ENCODE results near the gene HMGCS2.

DNA sequence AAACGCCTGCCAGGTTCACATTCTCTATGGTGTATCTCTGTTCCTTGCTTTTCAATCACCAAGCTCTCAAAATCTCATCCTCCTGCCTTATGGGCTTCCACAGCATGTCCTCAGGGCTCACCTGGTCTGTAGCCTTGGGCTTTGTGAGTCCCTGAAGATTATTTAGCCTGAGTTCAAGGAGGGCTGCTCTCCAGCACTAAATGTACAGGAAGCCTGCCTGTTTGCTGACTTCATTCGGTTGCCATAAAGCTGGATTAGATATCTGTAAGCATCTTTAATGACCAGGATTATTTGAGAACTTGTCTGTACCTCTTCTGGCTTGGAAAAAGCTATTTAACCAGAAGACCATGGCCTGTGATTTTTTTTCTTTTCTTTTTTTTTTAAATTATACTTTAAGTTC is 49.5 kb upstream of the HMGCS2 start:
- no peak for TF ChIP-seq TBP (optimal IDR thresholded peaks at IDR 0.05; ENCODE audit: low read depth, low read length)
- no peak for TF ChIP-seq FOS (IDR thresholded peaks at IDR 0.05; ENCODE audit: extremely low read depth, insufficient read length)
- TF ChIP-seq ZBTB1 (CRISPR knock-in tag; IDR thresholded peaks at IDR 0.05; ENCODE audit: borderline replicate concordance, low read depth) = no peak
- TF ChIP-seq, protein P1, sequence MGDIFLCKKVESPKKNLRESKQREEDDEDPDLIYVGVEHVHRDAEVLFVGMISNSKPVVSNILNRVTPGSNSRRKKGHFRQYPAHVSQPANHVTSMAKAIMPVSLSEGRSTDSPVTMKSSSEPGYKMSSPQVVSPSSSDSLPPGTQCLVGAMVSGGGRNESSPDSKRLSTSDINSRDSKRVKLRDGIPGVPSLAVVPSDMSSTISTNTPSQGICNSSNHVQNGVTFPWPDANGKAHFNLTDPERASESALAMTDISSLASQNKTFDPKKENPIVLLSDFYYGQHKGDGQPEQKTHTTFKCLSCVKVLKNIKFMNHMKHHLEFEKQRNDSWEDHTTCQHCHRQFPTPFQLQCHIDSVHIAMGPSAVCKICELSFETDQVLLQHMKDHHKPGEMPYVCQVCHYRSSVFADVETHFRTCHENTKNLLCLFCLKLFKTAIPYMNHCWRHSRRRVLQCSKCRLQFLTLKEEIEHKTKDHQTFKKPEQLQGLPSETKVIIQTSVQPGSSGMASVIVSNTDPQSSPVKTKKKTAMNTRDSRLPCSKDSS (IDR thresholded peaks at IDR 0.05; ENCODE audit: low read depth, partially characterized antibody) = no peak
- no peak for TF ChIP-seq POLR2A (conservative IDR thresholded peaks at IDR 0.05)
- TF ChIP-seq, protein P2, sequence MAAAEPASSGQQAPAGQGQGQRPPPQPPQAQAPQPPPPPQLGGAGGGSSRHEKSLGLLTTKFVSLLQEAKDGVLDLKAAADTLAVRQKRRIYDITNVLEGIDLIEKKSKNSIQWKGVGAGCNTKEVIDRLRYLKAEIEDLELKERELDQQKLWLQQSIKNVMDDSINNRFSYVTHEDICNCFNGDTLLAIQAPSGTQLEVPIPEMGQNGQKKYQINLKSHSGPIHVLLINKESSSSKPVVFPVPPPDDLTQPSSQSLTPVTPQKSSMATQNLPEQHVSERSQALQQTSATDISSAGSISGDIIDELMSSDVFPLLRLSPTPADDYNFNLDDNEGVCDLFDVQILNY (CRISPR knock-in tag; IDR thresholded peaks at IDR 0.05) = no peak
- TF ChIP-seq, protein P3, sequence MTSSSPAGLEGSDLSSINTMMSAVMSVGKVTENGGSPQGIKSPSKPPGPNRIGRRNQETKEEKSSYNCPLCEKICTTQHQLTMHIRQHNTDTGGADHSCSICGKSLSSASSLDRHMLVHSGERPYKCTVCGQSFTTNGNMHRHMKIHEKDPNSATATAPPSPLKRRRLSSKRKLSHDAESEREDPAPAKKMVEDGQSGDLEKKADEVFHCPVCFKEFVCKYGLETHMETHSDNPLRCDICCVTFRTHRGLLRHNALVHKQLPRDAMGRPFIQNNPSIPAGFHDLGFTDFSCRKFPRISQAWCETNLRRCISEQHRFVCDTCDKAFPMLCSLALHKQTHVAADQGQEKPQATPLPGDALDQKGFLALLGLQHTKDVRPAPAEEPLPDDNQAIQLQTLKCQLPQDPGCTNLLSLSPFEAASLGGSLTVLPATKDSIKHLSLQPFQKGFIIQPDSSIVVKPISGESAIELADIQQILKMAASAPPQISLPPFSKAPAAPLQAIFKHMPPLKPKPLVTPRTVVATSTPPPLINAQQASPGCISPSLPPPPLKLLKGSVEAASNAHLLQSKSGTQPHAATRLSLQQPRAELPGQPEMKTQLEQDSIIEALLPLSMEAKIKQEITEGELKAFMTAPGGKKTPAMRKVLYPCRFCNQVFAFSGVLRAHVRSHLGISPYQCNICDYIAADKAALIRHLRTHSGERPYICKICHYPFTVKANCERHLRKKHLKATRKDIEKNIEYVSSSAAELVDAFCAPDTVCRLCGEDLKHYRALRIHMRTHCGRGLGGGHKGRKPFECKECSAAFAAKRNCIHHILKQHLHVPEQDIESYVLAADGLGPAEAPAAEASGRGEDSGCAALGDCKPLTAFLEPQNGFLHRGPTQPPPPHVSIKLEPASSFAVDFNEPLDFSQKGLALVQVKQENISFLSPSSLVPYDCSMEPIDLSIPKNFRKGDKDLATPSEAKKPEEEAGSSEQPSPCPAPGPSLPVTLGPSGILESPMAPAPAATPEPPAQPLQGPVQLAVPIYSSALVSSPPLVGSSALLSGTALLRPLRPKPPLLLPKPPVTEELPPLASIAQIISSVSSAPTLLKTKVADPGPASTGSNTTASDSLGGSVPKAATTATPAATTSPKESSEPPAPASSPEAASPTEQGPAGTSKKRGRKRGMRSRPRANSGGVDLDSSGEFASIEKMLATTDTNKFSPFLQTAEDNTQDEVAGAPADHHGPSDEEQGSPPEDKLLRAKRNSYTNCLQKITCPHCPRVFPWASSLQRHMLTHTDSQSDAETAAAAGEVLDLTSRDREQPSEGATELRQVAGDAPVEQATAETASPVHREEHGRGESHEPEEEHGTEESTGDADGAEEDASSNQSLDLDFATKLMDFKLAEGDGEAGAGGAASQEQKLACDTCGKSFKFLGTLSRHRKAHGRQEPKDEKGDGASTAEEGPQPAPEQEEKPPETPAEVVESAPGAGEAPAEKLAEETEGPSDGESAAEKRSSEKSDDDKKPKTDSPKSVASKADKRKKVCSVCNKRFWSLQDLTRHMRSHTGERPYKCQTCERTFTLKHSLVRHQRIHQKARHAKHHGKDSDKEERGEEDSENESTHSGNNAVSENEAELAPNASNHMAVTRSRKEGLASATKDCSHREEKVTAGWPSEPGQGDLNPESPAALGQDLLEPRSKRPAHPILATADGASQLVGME (CRISPR knock-in tag; IDR thresholded peaks at IDR 0.05) = no peak
- no peak for TF ChIP-seq RAD21 (CRISPR knock-in tag; conservative IDR thresholded peaks at IDR 0.05 in 1 of 2, IDR thresholded peaks at IDR 0.05 in 1 of 2)
- no peak for TF ChIP-seq MEIS2 (IDR thresholded peaks at IDR 0.05; ENCODE audit: partially characterized antibody)
- no peak for TF ChIP-seq JUND (IDR thresholded peaks at IDR 0.05; ENCODE audit: borderline replicate concordance, low read depth, low read length)
- TF ChIP-seq JUND (tag; IDR thresholded peaks at IDR 0.05; ENCODE audit: borderline replicate concordance, low read depth, low read length) = no peak
- TF ChIP-seq FOXA3 (CRISPR knock-in tag; conservative IDR thresholded peaks at IDR 0.05 in 1 of 2, IDR thresholded peaks at IDR 0.05 in 1 of 2) = no peak
- TF ChIP-seq CEBPB (tag; IDR thresholded peaks at IDR 0.05) = no peak

All from K562 (cell line).